NCI-H446 treated with DMSO at 0.1 percent for 48 hours (cell line): Measurements from ENCODE around the gene HOXA9.

Experiments
- DNase-seq: peaks from one replicate; lab custom pipeline; 2025; lab: John Stamatoyannopoulos, UW

The HOXA9 gene

DNA sequence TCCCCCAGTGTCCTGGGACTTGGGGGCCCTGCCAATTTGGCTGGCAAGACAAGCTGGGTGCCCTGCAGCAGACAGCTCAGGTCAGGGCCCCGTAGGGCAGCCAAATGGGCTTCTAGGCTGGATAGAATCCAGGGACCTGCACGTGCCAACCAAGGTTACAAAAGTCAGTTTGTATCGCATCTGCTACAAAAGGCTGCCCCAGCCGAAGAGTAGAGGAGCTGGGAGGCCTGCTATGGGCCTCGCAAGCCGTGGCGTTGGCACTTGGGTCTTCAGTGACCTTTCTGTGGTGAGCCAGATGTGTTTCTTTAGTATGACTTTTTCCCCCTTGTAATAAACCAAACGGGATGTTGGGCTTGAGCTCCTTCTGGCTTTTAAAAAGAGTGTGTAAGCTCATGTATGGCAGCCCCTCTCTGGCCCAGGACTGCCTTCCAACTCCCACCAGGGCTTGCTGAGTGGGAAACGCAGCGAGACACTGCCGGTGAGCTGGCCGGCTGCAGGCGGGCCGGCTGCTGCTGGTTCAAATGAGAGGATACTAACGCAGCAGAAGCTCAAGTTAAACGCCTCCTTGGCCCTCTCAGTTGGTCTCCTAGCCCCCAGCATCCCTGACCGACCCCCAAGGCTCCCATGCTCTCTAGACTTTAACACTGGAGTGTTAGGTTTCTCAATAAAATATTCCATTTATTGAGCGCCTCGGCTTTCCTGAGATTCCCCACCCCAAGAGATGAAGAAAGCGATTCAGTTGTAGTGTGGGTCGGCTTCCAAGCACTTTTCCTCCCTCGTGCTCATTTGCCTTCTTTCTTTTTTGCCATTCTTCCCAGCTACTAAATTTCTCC is 11.8 kb upstream of the HOXA9 start:
- DNase-seq, result no peak

DNA sequence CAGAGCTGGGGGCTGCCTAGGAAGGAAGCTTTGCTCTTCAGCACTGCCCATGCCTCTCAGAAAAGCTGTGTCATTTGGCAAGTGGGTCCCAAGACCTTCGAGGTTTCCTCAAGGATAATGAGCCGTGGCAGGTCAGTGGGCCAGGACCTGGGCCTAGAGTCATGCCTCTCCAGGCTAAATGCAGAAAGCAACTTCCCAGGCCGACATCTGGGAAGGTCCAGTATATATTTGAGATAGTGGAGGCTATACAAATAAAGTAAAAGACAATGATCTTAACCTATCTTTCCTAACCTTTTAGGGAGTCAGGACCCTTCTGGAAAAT is 11.1 kb upstream of the HOXA9 start:
- no peak for DNase-seq

DNA sequence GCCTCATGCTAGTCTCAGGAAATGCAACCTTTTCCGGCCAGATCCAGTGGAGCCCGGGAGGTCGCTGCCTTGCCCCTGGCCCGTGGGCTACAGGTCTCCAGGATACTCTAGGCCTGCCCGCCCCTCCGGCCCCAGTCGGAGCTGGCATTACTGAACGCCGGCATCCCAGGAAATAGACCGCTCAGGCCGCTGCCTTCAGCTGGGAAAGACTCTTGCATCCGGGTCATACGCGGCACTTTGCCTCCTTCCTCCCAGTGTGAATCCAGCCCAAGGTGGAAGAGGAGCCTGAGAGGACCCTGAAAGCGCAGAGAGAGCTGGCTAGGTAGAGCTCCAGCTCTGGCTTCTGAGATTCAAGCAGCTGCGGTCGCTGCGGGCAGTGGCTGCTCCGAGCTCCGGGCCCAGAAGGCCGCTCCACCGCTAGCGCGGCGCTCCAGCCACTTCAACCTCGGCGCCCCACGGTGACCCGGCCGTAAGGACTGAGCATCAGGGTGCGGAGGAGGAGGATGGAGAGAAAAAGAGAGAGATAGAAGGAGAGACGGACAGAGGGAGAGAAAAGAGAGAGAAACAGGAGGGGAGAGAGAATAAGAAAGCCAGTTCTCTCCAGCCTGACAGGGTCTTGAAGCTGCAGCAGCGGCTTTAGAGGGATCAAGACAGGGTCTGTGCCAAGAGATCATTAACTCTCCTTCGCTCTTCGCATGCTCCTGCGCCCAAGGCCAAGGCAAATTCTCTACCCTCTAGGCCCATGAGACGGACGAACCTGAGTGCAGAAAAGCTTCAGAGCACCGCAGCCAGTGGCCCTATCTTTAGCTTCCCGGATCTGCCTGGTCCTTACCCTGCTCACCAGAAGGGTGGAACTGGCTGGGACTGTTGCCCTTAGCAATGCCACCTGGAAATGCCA is 10.5 kb upstream of the HOXA9 start:
- no peak for DNase-seq

DNA sequence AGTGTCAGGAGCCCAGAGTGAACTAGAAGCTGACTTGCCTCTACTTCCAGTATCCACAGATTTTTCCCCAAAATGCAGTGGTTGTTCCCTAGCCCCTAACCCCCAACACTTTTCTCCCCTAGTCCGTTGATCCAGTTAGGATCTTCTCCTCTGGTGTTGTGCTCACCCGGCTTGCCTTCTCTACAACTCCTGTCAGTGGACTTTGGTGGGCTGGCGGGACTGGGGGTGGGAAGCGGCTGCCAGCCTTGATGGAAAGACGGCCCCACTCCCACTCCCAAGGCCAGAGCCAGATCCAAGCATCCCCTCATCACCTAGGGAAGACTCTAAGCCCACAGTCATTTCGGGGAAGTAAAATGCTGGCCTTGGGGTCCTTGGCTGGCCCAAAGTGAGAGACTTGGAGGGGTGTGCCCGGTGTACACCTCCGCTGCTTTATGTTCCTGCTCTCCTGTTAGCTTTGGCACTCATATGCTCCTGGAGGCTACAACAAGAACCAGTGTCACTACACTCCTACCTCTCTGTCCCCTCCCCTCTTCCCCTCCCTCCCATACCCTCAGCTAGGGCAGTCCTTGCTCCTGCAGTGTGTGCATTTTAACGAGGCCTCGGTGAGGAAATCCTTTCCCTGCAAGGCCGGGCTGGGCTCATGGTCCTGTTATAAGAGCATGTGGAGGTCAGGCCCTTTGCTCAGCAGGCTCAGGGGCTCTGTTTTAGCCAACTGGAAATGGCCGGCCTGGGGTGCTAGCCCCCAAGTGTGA is 9.7 kb upstream of the HOXA9 start:
- no peak for DNase-seq

DNA sequence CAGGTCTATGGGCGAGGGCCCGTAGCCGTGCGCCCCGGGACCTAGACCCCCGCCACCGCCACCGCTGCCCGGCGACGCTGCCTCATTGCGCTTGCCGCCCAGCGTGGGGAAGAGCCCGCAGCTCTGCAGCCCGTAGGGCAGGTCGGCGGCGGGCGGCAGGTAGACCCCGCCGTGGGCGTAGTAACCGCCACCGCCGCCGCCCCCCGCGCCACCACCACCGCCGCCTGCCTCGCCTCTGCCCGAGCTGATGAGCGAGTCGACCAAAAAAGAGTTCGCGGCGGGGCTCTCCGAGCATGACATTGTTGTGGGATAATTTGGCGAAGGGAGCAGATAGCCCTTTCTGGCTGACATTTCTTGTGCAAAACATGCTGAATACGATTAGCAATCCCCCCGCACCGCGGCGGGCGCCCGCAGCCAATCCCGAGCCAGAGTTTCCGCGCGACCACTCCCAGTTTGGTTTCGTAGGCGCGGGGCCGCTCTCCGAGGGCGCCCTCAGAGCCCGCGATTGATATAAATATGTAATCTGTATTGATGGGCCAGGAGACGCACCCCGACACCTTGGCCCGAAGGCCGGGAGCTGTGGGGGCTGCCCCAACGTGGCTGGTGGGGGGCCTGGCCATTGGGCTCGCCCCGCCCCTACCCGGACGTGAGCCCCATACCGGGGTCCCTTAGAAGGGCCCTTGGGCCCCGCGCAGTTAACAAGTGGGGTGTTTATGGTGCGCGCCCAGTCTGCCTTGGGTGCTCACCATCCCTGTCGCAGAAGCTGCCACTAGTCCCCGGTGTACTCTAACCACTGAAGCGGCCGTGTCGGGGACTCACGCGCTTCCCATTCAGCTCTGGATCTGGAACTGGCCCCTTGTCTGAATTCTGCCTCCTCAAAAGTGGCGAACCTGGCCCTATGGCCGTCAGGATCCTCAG is 8.9 kb upstream of the HOXA9 start, which contains the start of gene HOXA10:
Gene HOXA10, minus strand, starts transcription at position 365 of the 918 bp plus-strand sequence. Its CDS starts 14 bp downstream, at position 351.
- peak; percentile 53 for DNase-seq

DNA sequence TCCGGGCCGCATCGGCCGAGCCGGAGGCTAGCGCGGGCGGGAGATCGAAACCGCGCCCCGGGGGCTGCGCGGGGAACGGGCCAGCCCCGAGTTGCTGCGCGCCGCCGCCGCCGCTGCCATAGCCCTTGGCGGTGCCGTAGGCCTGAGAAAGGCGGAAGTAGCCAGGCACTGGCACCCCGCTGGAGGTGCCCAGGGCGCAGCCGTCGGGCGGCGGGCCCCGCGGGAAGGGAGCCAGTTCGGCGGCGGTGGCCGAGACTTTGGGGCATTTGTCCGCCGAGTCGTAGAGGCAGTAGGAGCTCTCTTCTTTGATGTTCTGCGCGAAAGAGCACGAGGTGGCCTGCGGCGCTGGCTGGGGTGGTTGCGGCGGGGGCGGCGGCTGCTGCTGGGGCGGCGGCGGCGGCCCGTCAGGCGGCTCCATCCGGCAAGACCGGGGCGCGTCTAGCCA is 8.2 kb upstream of the HOXA9 start:
- no peak for DNase-seq

DNA sequence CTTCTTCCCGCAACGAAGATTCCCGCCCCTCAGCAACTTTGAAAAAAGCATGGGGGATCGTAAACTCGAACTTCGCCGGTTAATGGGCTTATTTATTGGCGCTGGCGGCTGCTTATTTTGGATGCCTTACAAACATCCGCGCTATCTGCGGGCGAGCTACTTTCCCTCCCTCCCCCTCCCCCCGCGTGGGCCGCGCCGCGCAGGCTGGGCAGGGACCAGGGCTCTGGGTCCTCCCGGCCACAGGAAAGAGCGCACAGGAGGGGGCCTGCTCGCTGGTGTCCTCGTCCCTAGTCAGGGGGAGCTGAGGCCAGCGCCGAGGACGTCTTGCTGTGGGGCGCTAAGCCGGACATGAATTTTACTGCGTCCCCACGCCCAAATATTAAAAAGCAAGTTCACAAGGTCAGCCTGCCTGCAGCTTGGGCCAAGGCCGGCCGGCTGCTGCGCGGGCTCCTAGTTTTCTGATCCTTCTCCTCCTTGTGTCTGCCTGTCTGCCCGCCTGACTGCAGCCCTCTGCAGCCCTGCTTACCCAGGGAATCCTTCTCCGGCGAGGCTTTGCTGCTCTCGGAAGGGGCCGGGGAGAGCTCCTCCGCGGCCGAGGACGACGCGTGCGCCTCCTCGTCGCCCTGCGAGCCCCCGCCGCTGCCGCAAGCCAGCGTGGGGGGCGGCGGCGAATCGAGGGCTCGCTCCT is 7.6 kb upstream of the HOXA9 start:
- DNase-seq, result no peak

DNA sequence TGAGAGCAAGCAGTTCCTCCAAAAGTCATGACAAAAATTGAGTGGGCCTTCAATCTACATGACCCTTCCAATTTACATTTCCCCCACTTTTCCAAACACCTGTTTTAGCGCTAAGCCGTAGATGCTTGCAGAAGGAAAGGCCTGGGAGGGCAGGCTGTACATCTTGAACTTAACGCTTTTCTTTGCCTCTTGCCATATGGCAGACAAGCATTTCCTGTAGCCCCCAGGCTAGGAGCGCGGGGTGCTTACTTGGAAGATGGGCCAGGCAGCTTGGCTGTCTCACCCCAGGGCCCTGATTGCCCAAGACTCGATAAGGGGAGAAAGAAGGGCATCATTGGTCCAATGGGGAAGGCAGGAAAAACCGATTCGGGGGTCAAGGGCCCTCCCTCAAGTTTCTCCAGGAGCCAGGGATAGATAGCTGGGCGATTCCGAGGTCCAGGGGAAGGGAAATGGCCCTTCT is 7.0 kb upstream of the HOXA9 start:
- no peak for DNase-seq

DNA sequence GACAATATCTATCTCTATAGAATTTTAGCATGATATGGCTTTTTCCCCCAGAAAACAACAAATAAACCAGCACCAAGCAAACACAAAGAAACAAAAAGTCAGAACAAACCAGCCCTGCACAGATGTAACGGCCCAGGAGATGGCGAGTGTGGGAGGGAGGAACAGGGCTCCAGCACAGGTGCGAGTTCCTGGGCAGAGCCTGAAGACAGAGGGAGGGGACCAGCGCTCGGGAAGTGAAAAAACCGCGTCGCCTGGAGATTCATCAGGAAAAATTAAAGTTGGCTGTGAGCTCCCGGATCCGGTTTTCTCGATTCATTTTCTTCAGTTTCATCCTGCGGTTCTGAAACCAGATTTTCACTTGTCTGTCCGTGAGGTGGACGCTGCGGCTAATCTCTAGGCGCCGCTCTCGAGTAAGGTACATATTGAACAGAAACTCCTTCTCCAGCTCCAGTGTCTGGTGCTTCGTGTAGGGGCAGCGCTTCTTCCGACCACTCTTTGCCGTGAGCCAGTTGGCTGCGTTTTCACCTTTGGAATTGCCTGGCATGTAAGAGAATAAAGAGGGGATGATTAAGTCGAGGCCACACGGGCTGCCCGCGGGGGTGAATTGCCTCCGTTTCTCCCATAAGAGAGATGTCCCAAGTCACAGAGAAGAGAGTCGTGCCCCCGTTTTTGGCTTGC is 6.4 kb upstream of the HOXA9 start:
- no peak for DNase-seq

DNA sequence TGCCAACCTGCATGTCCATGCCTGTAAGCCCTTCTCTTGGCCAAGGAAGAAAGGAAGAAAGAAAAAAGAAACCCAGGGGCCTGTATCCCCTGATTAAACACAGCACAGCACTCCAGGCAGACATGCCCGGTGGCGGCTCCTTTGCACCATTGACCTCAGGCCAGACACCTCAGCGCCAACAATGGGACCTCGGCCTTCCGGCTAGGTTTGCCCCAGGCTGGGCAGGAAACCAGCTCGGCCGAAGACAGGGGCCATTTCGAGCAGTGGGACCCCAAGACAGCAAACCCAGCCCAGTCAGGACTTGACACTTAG is 5.9 kb upstream of the HOXA9 start:
- DNase-seq, result no peak

DNA sequence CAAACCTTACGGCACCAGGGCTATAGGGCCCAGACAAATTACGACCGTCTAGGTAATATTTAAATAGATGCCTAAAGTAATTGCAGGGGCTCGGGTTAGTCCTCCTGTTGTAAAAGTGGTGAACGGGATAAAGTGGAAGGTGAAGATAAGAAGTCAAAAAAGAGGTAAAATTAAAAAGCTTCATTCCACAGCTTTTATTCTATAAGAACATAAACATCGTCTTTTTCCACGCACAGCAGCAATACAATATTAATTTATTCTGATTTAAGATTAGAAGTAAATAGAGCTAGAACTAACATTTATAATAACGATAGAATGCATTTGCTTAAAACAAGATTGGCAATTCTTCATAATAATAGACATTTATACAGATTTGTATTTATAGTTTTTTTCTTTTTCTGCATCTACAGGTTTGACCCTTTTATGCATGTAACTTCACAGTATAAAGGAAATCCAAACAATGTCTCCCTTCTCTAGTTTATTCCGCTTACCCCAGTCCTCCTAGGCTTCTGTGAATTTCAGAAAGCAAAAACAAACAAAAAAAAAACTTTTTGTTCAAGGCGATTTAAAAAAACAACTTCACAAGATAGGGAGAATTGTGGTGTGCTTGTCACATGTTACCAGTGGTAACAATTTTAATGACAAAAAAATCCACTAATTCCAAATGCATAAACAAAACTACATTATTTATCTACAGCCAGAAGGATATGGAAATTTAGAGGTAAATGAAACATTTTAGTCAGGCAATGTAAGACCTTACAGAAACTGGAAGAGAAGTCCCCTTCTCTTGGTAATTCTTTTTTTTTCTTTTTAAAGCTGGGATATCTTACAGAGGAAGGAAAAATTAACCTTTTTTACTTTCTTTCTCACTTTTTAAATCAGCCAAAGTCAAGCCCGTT is 5.3 kb upstream of the HOXA9 start:
- no peak for DNase-seq

DNA sequence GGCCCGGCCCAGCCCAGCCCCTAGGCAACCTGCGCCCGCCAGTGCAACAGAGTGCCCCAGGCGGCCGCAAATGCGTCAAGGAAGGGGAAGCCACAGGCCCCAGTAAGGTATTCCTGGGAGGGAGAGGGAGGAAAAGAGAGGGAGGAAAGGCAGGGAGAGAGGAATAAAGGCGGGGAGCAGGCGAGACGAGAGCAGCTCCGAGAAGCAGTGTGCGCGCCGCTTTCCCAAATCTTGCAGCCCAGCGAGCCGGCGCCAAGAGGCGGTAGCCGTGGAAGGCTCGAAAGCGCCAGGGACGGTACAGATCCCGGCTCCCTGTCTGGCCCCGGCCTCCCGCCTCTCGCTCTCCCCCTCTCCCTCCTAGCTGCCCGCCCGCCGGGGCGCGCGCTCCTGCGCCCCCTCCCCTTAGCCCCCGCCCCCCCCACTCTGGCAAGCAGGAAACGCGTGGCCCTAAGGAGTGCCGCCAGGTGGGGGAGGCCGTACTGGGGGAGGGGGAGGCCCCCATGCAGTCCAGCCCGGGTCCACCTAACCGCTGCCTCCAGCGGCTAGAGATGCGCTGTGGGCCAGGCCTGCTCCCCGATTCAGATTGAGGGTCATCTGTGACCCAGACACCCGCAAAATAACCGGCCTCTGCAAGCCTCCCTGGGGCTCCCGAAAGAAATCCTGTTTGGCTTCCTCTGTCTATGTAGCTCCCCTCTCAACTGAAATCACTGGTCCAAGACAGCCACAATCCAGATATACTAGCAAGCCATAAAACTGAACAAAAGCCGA is 4.5 kb upstream of the HOXA9 start:
- no peak for DNase-seq

DNA sequence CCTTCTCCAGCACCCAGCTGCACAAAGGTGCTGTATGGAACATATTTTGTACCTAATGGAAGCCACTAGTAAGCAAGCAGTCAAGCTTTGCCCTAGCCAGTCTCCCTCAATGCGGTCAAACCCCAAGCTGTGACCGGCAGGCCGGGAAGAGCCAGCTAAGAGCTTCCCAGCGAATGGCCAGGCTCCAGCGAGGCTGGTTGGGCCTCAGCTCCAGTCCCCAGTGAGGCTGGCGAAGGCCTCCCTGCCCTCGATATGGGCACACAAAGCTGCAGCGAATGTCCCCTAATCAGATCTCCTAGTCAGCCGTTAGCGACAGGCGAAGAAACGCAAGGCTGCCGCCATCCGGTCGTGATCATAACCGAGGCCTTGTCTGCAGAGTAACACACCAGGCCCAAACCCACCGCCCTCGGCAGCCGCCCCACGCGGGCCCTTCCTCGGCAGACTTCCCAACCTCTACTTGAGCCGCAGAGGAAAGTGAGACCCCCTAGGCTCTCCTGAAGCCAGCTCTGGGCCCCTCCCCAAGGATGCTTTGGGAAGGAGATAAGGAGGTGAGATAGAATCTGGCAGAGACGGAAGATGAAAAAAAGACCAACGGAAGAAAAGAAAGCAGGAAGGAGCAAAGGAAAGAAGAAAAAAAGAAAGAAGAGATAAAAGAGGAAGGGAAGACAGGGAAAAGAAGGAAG is 3.1 kb upstream of the HOXA9 start:
- peak; percentile 48 for DNase-seq

DNA sequence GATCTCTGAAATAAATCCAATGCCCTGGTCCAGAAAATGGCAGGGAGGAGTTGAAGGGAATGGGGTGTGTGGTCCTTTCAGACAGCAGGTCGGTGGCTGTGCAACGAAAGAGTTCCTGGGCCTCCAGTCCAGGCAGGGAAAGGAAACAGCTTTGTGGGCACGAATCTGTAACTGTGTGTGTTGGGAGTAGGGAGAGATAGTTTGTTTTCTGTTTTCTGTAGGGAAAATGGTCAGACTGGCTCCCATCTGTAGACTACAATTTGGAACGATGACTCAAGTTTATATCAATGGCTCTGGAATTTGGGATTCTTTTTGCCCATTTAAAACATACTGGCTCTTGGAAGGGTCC is 2.6 kb upstream of the HOXA9 start:
- no peak for DNase-seq

DNA sequence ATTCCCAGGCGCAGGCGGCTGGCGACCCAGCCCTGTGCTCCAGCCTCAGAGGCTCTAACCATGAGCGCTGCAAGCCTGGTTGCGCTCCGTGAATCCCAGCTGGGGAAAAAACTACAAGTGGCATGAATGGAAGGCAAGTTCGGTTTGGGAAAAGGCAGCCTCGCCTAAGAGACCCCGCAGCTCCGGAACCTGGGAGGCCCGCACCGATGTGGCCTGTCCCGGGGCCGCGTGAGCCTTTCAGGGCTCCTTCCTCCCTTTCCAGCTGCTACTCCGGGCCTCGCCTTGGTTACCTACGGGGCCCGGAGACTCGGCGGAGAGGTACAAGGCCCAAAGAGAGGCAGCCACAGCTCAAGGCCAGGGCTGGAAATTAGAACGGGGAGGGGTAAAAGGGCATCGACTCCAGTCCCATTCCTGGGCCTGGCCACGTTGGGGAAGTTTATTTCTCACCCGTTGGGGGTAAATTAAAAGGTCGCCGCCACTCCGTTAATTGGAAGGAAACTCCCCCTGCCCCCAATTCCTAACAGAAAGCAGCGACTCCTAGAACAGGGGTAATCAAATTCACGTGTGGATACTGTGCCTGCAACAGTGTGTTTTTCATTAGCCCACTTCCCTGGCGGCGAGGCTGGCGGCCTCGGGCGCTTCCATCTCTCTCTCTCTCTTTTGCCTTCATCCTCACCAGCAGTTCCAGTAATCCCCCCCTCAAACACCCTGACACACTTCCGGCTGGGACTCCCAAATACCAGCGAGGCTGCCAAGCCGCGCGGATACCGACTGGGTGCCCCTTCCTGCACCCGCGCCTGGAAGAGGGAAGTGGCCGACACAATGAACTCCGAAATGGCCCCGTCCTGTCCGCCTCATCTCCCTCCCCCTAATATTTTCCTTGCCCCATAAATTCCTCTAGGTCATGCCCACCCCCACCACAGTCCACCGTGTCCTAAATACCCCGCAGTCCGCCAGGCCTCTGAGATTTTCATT is 1.5 kb upstream of the HOXA9 start:
- DNase-seq, result no peak

DNA sequence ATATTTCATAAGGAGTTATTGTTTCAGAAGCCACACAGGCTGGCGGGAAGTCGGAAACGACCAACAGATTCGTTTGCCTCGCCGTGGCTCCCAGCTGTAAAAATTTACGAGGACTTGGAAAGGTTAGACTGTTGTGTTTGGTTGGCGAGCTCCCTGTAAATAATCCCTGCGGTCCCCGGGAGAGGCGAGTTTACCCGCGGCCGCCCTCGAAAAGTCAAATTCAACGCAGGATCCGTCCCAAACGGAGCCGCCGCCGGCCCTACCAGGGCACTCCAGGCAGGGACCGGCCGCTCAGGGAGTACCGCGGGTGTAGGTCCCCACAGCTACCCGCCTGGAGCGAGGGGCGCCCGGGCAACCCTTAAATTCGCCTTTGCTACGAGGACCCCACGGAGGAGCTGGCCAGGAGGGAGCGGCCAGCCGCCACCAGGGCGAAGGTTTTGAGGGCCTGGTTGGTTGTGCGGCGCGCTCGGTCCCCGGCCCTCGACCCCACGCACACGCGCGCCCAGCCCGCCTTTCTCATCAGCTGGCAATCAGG is 726 bp upstream of the HOXA9 start:
- DNase-seq, result no peak
